Measurements from ENCODE around the gene CEP170B. TPM values are rescaled to one million over a fixed set of nuclear protein-coding genes. Genes with fewer than 3 reads are reported as not detected.

The CEP170B gene
- polyA plus RNA-seq, 2 of the 4 experiments (the other 2 are of a cell fraction) = 4.5 to 13.5 TPM

- no peak; a peak in 1 of 6 replicates for ATAC-seq
- FAIRE-seq = no peak
- H3K4me1 ChIP-seq = peaks cover 15% of the 10 kb centered on the region
- H3K9me3 ChIP-seq = peaks cover 3% of the 10 kb centered on the region; the same call in 1 of the 3 replicates
- peak overlapping the region; percentile 90 for H3K4me3 ChIP-seq
- ChIA-PET CTCF (interaction anchor here (0.7 to 2.3 kb wide), 6 partner anchors 14 to 113 kb away, joined by 3 to 6 read pairs (median 3); no protein-coding TSS in a partner anchor), POLR2A (no interaction called here)
- no peak for DNase-seq (ENCODE audit: low read depth in 1 of 2, low spot score in 1 of 2)
- no peak for TF ChIP-seq RAD21 (conservative IDR thresholded peaks at IDR 0.05 in 1 of 2, IDR thresholded peaks at IDR 0.05 in 1 of 2)
- no peak for TF ChIP-seq ZNF302 (CRISPR knock-in tag; IDR thresholded peaks at IDR 0.05)
- TF ChIP-seq ESRRA (IDR thresholded peaks at IDR 0.05; ENCODE audit: borderline replicate concordance, low read length) = no peak
- TF ChIP-seq TFCP2L1 (CRISPR knock-in tag; IDR thresholded peaks at IDR 0.05) = no peak
- no peak for TF ChIP-seq EP300 (IDR thresholded peaks at IDR 0.05)
- no peak for TF ChIP-seq MAZ (IDR thresholded peaks at IDR 0.05; ENCODE audit: borderline replicate concordance, low read depth, low read length)
- no peak for TF ChIP-seq PHF8 (IDR thresholded peaks at IDR 0.05; ENCODE audit: borderline replicate concordance, low read depth)
- TF ChIP-seq HOXB13 (CRISPR knock-in tag; IDR thresholded peaks at IDR 0.05; ENCODE audit: low read depth) = no peak
- no peak for TF ChIP-seq HEYL (CRISPR knock-in tag; IDR thresholded peaks at IDR 0.05)
- TF ChIP-seq E2F6 (IDR thresholded peaks at IDR 0.05; ENCODE audit: borderline replicate concordance, low read depth) = no peak
- no peak for TF ChIP-seq CBX8 (IDR thresholded peaks at IDR 0.05)
- no peak for TF ChIP-seq EHMT2 (IDR thresholded peaks at IDR 0.05; ENCODE audit: low read depth)
- no peak for TF ChIP-seq ZC3H11A (IDR thresholded peaks at IDR 0.05)
- TF ChIP-seq POLR2AphosphoS2 (conservative IDR thresholded peaks at IDR 0.05; ENCODE audit: low read length) = no peak
- no peak for TF ChIP-seq FOXS1 (CRISPR knock-in tag; IDR thresholded peaks at IDR 0.05)
- no peak for TF ChIP-seq TP53 (CRISPR knock-in tag; IDR thresholded peaks at IDR 0.05)
- TF ChIP-seq CHD2 (IDR thresholded peaks at IDR 0.05; ENCODE audit: low read length, partially characterized antibody) = no peak
- TF ChIP-seq HDAC2 (IDR thresholded peaks at IDR 0.05) = no peak
- no peak for TF ChIP-seq NPAS2 (CRISPR knock-in tag; IDR thresholded peaks at IDR 0.05; ENCODE audit: borderline replicate concordance)
- peak overlapping the region; percentile 91 to 99 for H3K27ac ChIP-seq
- 60% methylated on average over 13 of the region's 13 CpGs for WGBS (ENCODE audit: missing lambda C conversion rate)
- peak overlapping the region; percentile 95 for H3K4me2 ChIP-seq
Measured at GRCh38 chr14:104863923-104864266, 1.2 kb upstream of the CEP170B start.

- Histone ChIP-seq H3K9me3 (peaks cover 3% of the 10 kb centered on the region; the same call in 1 of the 3 replicates), H3K4me2 (peak overlapping the region; percentile 95), H3K27ac (peak overlapping the region; percentile 91 to 99), H3K4me1 (peaks cover 15% of the 10 kb centered on the region), H3K4me3 (peak overlapping the region; percentile 90)
- CTCF ChIA-PET = interaction anchor here (0.7 to 2.3 kb wide), 6 partner anchors 15 to 112 kb away, joined by 3 to 6 read pairs (median 3); no protein-coding TSS in a partner anchor
- POLR2A ChIA-PET = interaction anchor here (1.1 kb wide), 1 partner anchor 8 kb away, joined by 3 read pairs; no protein-coding TSS in a partner anchor
- FAIRE-seq (no peak), ATAC-seq (peak; percentile 28 to 64), DNase-seq (ENCODE audit: low read depth in 1 of 2, low spot score in 1 of 2) (peak; percentile 37 to 70)
- 32% methylated on average over 16 of the region's 70 CpGs for WGBS (ENCODE audit: missing lambda C conversion rate)
- TF ChIP-seq ZFP36 (IDR thresholded peaks at IDR 0.05; ENCODE audit: borderline replicate concordance, partially characterized antibody) (no peak), PBX3 (IDR thresholded peaks at IDR 0.05) (no peak), BCL3 (IDR thresholded peaks at IDR 0.05) (0 out of 3 replicates have a peak, but pooled peaks have one; percentile 11)
Measured at GRCh38 chr14:104864267-104865080, 594 bp upstream of the CEP170B start.
